ENCODE measurements around the gene WDFY2.

DNA sequence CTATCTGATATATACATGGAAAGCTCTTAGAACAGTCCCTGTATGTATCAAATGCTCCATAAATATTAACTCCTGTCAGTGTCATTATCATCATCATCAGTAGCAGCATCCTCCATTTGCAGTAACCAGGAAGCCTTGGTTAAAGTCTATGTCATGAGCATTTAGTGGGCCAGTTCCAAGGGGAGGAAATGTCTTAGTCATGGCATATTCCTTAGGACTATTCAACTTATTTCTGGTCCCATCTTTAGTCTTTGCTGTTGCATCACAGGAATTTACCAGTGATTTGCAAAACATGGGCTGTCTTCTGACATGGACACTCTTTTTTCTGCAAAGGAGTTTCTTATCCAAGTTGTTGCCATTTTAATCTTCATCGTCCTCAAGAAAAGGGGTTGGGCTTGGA, 98.4 kb downstream of the WDFY2 start:
- TF ChIP-seq, protein P1, sequence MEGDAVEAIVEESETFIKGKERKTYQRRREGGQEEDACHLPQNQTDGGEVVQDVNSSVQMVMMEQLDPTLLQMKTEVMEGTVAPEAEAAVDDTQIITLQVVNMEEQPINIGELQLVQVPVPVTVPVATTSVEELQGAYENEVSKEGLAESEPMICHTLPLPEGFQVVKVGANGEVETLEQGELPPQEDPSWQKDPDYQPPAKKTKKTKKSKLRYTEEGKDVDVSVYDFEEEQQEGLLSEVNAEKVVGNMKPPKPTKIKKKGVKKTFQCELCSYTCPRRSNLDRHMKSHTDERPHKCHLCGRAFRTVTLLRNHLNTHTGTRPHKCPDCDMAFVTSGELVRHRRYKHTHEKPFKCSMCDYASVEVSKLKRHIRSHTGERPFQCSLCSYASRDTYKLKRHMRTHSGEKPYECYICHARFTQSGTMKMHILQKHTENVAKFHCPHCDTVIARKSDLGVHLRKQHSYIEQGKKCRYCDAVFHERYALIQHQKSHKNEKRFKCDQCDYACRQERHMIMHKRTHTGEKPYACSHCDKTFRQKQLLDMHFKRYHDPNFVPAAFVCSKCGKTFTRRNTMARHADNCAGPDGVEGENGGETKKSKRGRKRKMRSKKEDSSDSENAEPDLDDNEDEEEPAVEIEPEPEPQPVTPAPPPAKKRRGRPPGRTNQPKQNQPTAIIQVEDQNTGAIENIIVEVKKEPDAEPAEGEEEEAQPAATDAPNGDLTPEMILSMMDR (IDR thresholded peaks at IDR 0.05): no peak
- TF ChIP-seq POLR2A (IDR thresholded peaks at IDR 0.05): no peak
